Thoracic aorta (tissue), 2 donors: ENCODE results near the gene GNAL. TPM values are rescaled to one million over a fixed set of nuclear protein-coding genes. Genes with fewer than 3 reads are reported as not detected.

ENCODE experiments used
- ATAC-seq: fragments of 150-250 bp; one replicate; pipeline ENCODE4 v1.8.0; 2017; ENCODE audit warnings: low read depth; ENCODE audit not compliant: insufficient number of reproducible peaks, low FRiP score
- DNase-seq: peaks from one replicate; pipeline ENCODE4 v3.0.0-alpha.2; 2020; ENCODE audit warnings: low spot score
- H3K27ac ChIP-seq, 2 donors: fragments of 200-600 bp; sonication (generic); 1 replicate in 1 of 2; 2 replicates in 1 of 2; pipeline ENCODE4 v1.5.1; 2016; ENCODE audit warnings: mild to moderate bottlenecking in 2 of 2, moderate library complexity in 2 of 2
- H3K27me3 ChIP-seq: fragments of 200-600 bp; sonication (generic); replicated peaks from 2 replicates; pipeline ENCODE4 v1.6.0; 2016; ENCODE audit warnings: mild to moderate bottlenecking; ENCODE audit not compliant: insufficient read depth
- H3K36me3 ChIP-seq: fragments of 200-600 bp; sonication (generic); one replicate; pipeline ENCODE4 v1.5.1; 2016
- H3K4me1 ChIP-seq, 2 donors: fragments of 200-600 bp; sonication (generic); 1 replicate in 1 of 2; 2 replicates in 1 of 2; pipeline versions ENCODE4 v1.5.1 to v1.6.0; 2016; ENCODE audit warnings: low read depth in 2 of 2, mild to moderate bottlenecking in 1 of 2; ENCODE audit not compliant: control insufficient read depth in 1 of 2
- H3K4me3 ChIP-seq: fragments of 200-600 bp; sonication (generic); 2 replicates; pipeline ENCODE4 v1.5.1; 2016; ENCODE audit warnings: mild to moderate bottlenecking
- H3K9me3 ChIP-seq: fragments of 200-600 bp; sonication (generic); 2 replicates; pipeline ENCODE4 v1.5.1; 2016
- total RNA-seq, 2 donors: library from RNA; depleted of rRNA; stranded (reverse); fragments of >200 nt; gene quantifications; one replicate each; pipeline versions ENCODE4 v1.1.0 to v1.2.3, GENCODE V29; 2016
- TF ChIP-seq, protein P1 (sequence below): fragments of 200-600 bp; sonication (generic); IDR thresholded peaks from one replicate; pipeline ENCODE4 v1.5.1; 2019; ENCODE audit warnings: antibody characterized with exemption

Gene GNAL
- total RNA-seq, 2 donors from 2014 or later = 4.2 to 20.4 TPM

DNA sequence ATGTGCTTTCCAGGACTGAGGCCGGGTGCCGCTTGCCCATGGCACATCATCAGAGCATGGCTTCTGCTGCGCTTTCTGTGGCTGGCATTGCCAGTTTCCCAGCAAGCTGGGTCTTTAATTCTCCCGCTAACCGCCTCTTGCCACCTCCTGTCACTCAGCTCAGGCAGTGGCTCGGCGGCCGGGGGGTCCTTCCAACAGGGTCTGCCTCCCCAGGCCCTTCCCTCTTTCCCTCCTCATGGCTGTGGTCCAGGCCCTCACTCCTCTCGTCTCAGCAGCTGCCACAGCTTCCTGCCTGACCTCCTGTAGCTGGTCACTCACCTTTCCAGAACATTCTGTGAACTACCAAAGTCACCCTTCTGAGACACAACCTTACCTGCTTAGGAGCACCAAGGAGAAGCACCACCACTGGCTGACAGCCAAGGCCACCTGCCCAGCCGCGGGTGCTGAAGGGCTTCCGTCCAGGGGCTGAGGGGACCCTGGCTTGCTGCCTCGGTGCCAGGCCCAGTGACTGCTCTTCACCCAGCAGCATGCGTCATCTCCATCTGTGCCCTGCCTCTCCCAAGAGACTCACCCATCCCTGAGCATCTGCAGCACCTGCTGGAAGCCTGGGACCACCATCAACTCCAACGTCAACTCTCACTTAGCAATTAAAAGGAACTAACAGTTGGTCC is 184.7 kb downstream of the GNAL start:
- Histone ChIP-seq H3K27me3 (no peaks in the 10 kb centered on the region), H3K36me3 (no peaks in the 10 kb centered on the region), H3K4me3 (no peak overlapping the region), H3K4me1 (no peaks in the 10 kb centered on the region), H3K27ac (no peak overlapping the region), H3K9me3 (no peaks in the 10 kb centered on the region)
- ATAC-seq (no peak), DNase-seq (no peak)
- TF ChIP-seq, protein P1, sequence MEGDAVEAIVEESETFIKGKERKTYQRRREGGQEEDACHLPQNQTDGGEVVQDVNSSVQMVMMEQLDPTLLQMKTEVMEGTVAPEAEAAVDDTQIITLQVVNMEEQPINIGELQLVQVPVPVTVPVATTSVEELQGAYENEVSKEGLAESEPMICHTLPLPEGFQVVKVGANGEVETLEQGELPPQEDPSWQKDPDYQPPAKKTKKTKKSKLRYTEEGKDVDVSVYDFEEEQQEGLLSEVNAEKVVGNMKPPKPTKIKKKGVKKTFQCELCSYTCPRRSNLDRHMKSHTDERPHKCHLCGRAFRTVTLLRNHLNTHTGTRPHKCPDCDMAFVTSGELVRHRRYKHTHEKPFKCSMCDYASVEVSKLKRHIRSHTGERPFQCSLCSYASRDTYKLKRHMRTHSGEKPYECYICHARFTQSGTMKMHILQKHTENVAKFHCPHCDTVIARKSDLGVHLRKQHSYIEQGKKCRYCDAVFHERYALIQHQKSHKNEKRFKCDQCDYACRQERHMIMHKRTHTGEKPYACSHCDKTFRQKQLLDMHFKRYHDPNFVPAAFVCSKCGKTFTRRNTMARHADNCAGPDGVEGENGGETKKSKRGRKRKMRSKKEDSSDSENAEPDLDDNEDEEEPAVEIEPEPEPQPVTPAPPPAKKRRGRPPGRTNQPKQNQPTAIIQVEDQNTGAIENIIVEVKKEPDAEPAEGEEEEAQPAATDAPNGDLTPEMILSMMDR = no peak

DNA sequence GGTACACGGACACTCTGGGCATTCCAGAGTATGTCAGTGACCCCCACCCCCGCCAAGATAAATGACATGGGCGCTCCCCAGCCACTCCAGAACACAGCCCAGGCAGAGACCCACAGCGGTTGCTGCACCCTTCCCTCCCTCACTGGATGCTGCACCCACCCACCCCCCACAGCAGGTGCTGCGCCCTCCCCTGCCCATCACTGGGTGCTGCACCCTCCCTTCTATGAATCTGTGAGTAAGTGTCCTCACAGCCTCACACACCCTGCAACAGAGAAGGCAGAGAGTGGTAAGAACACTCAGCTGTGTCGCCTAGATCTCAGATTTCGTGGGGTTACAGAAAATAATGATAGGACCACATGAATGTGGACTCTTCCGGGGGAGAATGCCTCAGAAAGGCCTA is 185.6 kb downstream of the GNAL start:
- DNase-seq = no peak
- no peak for ATAC-seq
- Histone ChIP-seq H3K27ac (no peak overlapping the region), H3K36me3 (no peaks in the 10 kb centered on the region), H3K27me3 (no peaks in the 10 kb centered on the region), H3K4me3 (no peak overlapping the region), H3K4me1 (no peaks in the 10 kb centered on the region), H3K9me3 (no peaks in the 10 kb centered on the region)
- TF ChIP-seq, protein P1 = no peak

DNA sequence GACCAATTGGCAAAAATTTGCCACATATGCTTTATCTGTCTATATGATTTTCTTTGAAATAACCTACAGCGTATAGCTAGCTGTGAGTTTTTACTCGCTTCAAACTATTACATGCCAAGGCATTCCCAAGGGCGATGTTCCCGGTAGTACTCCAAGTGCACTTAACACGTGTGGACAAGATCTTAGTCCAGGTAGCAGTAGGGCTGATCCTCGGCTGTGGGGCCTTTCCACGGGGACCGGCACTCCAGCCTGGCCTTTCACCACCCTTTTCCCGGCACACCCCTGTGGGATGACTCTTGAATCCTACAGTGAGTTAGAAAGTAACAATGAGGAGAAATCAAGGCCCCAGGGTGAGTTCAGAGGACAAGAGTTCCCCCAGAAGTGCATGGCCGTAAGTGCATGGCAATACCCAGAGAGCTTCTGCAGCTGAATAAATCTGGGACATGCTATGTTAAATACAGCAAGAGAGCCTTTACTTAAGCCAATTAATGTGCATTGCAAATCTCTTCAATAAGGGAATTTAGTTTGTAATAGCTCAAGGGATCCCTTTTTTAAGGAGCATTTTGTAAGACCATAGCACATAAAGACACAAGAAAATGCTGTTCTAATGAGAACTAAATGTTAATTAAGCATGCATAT is 188.6 kb downstream of the GNAL start:
- Histone ChIP-seq H3K9me3 (no peaks in the 10 kb centered on the region), H3K27me3 (no peaks in the 10 kb centered on the region), H3K27ac (no peak overlapping the region), H3K4me1 (no peaks in the 10 kb centered on the region), H3K4me3 (no peak overlapping the region), H3K36me3 (peaks cover 8% of the 10 kb centered on the region)
- no peak for DNase-seq
- no peak for ATAC-seq
- TF ChIP-seq, protein P1 = no peak

DNA sequence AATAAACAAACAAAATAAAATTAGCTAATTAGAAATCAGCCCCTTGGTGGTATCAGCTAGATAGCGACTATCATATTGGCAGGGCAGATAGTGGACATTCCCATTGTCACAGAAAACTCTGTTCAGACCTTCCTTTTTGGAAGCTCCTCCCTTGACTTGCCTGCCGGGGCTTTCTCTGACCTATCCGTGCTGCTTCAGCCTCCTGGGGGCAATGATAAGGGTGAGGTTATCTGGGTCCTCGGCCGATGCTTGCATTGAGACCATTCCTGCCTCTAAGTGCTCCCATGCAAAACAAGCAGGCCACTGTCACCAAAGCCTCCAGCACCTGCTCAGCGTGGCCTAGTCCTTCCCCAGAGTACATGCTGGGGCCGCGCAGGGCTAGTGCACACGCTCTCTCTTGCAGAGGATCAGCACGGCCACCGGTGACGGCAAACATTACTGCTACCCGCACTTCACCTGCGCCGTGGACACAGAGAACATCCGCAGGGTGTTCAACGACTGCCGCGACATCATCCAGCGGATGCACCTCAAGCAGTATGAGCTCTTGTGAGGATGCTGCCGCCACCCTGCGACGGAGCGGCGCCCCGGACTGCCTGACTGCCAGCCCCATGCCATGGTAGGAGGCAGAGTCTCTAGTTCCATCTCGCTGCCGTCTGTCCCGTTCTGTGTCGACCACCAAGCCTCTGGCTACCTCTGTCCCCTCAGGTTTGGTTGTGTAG is 191.7 kb downstream of the GNAL start:
- Histone ChIP-seq H3K4me3 (no peak overlapping the region), H3K27ac (no peak overlapping the region), H3K36me3 (peaks cover 16% of the 10 kb centered on the region), H3K9me3 (no peaks in the 10 kb centered on the region), H3K27me3 (no peaks in the 10 kb centered on the region), H3K4me1 (no peaks in the 10 kb centered on the region)
- ATAC-seq (no peak), DNase-seq (no peak)
- TF ChIP-seq, protein P1 = no peak

DNA sequence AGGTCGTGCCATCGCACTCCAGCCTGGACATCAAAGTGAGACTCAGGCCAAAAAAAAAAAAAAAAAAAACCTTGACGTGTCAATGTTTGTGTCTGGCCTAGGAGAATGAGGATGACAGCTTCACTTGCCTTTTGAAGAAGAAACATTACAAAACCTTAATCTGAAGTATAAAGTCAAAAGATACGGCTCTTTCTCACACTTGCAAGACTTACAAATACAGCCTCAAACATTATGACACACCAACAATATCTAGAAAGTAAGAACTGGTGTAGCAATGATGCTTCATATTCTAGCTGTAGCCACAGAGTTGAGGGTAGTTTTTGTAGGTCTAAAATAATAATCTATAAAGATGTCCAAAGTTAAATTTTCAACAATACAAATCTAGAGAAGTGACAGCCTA is 193.6 kb downstream of the GNAL start:
- H3K4me1 ChIP-seq = no peaks in the 10 kb centered on the region
- no peak overlapping the region for H3K27ac ChIP-seq
- H3K27me3 ChIP-seq = no peaks in the 10 kb centered on the region
- TF ChIP-seq, protein P1 = no peak
- no peaks in the 10 kb centered on the region for H3K9me3 ChIP-seq
- H3K36me3 ChIP-seq = peaks cover 26% of the 10 kb centered on the region
- DNase-seq (no peak), ATAC-seq (no peak)
- H3K4me3 ChIP-seq = no peak overlapping the region
